ENCODE results near the gene CHD9. TPM values are rescaled to one million over a fixed set of nuclear protein-coding genes. Genes with fewer than 3 reads are reported as not detected.
"Not testable (repeated sequence)": the region's sequence is repeated elsewhere in the genome, so short reads cannot be mapped to it uniquely, and the experiment has no call there.

The CHD9 gene
- total RNA-seq, 1 experiment from 2014 or later: 26.3 TPM

GRCh38 chr16:53320992-53321391, 266.2 kb downstream of the CHD9 start:
- H3K4me1 ChIP-seq (replicated peaks; ENCODE audit: insufficient read depth): no peaks in the 10 kb centered on the region
- H4K20me1 ChIP-seq (ENCODE audit: insufficient read depth): no peaks in the 10 kb centered on the region
- POLR2A ChIA-PET (ENCODE audit: unreplicated experiment): no interaction called here
- H3K79me2 ChIP-seq (ENCODE audit: low read depth): no peaks in the 10 kb centered on the region
- no peak overlapping the region for H2AFZ ChIP-seq
- TF ChIP-seq CTCF (conservative IDR thresholded peaks at IDR 0.05) (no peak), EZH2 (IDR thresholded peaks at IDR 0.05; ENCODE audit: low read depth) (no peak)
- no peak overlapping the region for H3K4me3 ChIP-seq
- H3K36me3 ChIP-seq (ENCODE audit: low read depth): peaks cover 9% of the 10 kb centered on the region
- H3K27ac ChIP-seq: no peak overlapping the region
- no TSS peak for BruUV-seq (replicated peaks)
- no peaks in the 10 kb centered on the region for H3F3A ChIP-seq (ENCODE audit: insufficient read depth, low read depth)
- H3K27me3 ChIP-seq (ENCODE audit: insufficient read depth, low read depth): no peaks in the 10 kb centered on the region
- no peaks in the 10 kb centered on the region for H3K9me2 ChIP-seq (ENCODE audit: insufficient read depth)
- DNase-seq: no peak
- CTCF ChIA-PET: no interaction called here
- no peak overlapping the region for H3K4me2 ChIP-seq
- intact Hi-C loops (cut with micrococcal nuclease; ENCODE audit: unreplicated experiment): no loop called here
- no peaks in the 10 kb centered on the region for H3K9me3 ChIP-seq (ENCODE audit: insufficient read depth, low read depth)

- Histone ChIP-seq H3K9me3 (ENCODE audit: insufficient read depth, low read depth) (no peaks in the 10 kb centered on the region), H3K36me3 (ENCODE audit: low read depth) (no peaks in the 10 kb centered on the region; the same call in 1 of the 2 replicates), H4K20me1 (ENCODE audit: insufficient read depth) (no peaks in the 10 kb centered on the region), H3K4me2 (no peak overlapping the region), H3K4me3 (no peak overlapping the region), H3K4me1 (replicated peaks; ENCODE audit: insufficient read depth) (no peaks in the 10 kb centered on the region), H3K27ac (no peak overlapping the region), H3K79me2 (ENCODE audit: low read depth) (no peaks in the 10 kb centered on the region), H2AFZ (no peak overlapping the region), H3K27me3 (ENCODE audit: insufficient read depth, low read depth) (no peaks in the 10 kb centered on the region), H3F3A (ENCODE audit: insufficient read depth, low read depth) (no peaks in the 10 kb centered on the region), H3K9me2 (ENCODE audit: insufficient read depth) (no peaks in the 10 kb centered on the region)
- no peak for DNase-seq
- BruUV-seq (replicated peaks): no TSS peak
- TF ChIP-seq CTCF (conservative IDR thresholded peaks at IDR 0.05): no peak
- no peak for TF ChIP-seq EZH2 (IDR thresholded peaks at IDR 0.05; ENCODE audit: low read depth)
- intact Hi-C loops (cut with micrococcal nuclease; ENCODE audit: unreplicated experiment): no loop called here
- CTCF ChIA-PET: no interaction called here
- POLR2A ChIA-PET (ENCODE audit: unreplicated experiment): no interaction called here
Measured at GRCh38 chr16:53323924-53324323, 269.1 kb downstream of the CHD9 start.

- H2AFZ ChIP-seq: not testable (repeated sequence)
Measured at GRCh38 chr16:53330991-53331390, 276.2 kb downstream of the CHD9 start.

GRCh38 chr16:53334581-53334980, 279.8 kb downstream of the CHD9 start:
- intact Hi-C loops (cut with micrococcal nuclease; ENCODE audit: unreplicated experiment): no loop called here

More at GRCh38 chr16:53330991-53331390, 276.2 kb downstream of the CHD9 start:
- H3F3A ChIP-seq (ENCODE audit: insufficient read depth, low read depth); H3K4me2 ChIP-seq; intact Hi-C loops (cut with micrococcal nuclease; ENCODE audit: unreplicated experiment); H3K27me3 ChIP-seq (ENCODE audit: insufficient read depth, low read depth); H3K36me3 ChIP-seq (ENCODE audit: low read depth); H3K4me3 ChIP-seq; H3K4me1 ChIP-seq (replicated peaks; ENCODE audit: insufficient read depth); H3K79me2 ChIP-seq (ENCODE audit: low read depth); H3K27ac ChIP-seq; DNase-seq; H3K9me2 ChIP-seq (ENCODE audit: insufficient read depth); H3K9me3 ChIP-seq (ENCODE audit: insufficient read depth, low read depth); POLR2A ChIA-PET (ENCODE audit: unreplicated experiment); CTCF ChIA-PET; H4K20me1 ChIP-seq (ENCODE audit: insufficient read depth); BruUV-seq (replicated peaks): not testable (repeated sequence)

More at GRCh38 chr16:53334581-53334980, 279.8 kb downstream of the CHD9 start:
- no peaks in the 10 kb centered on the region for H3K27me3 ChIP-seq (ENCODE audit: insufficient read depth, low read depth)
- no peaks in the 10 kb centered on the region for H3F3A ChIP-seq (ENCODE audit: insufficient read depth, low read depth)
- H3K4me3 ChIP-seq: no peak overlapping the region
- H3K36me3 ChIP-seq (ENCODE audit: low read depth): no peaks in the 10 kb centered on the region
- H3K4me2 ChIP-seq: no peak overlapping the region
- DNase-seq: no peak
- no TSS peak for BruUV-seq (replicated peaks)
- no peaks in the 10 kb centered on the region; the same call in 1 of the 2 replicates for H3K9me3 ChIP-seq (ENCODE audit: insufficient read depth, low read depth)
- H4K20me1 ChIP-seq (ENCODE audit: insufficient read depth): no peaks in the 10 kb centered on the region
- H2AFZ ChIP-seq: no peak overlapping the region
- H3K79me2 ChIP-seq (ENCODE audit: low read depth): no peaks in the 10 kb centered on the region
- ChIA-PET CTCF (no interaction called here), POLR2A (ENCODE audit: unreplicated experiment) (no interaction called here)
- H3K4me1 ChIP-seq (replicated peaks; ENCODE audit: insufficient read depth): no peaks in the 10 kb centered on the region
- no peaks in the 10 kb centered on the region for H3K9me2 ChIP-seq (ENCODE audit: insufficient read depth)
- TF ChIP-seq CTCF (conservative IDR thresholded peaks at IDR 0.05): no peak
- TF ChIP-seq EZH2 (IDR thresholded peaks at IDR 0.05; ENCODE audit: low read depth): no peak
- no peak overlapping the region for H3K27ac ChIP-seq

Measured in PC-9 (cell line).